Uterus (tissue), 4 donors: Measurements from ENCODE around the gene LDLRAD4. TPM values are rescaled to one million over a fixed set of nuclear protein-coding genes. Genes with fewer than 3 reads are reported as not detected.

ENCODE experiments used
- DNase-seq, 2 donors: peaks; one replicate each; pipeline ENCODE4 v3.0.0-alpha.2; 2019 to 2020
- H3K27ac ChIP-seq, 2 donors: fragments of 200-600 bp; sonication (generic); 1 replicate in 1 of 2; 2 replicates in 1 of 2; pipeline ENCODE4 v1.5.1; 2016 to 2018
- H3K27me3 ChIP-seq, 2 donors: fragments of 200-600 bp; sonication (generic); one replicate each; pipeline ENCODE4 v1.5.1; 2018 to 2019; ENCODE audit warnings: control low read depth in 1 of 2
- H3K36me3 ChIP-seq, 2 donors: fragments of 200-600 bp; sonication (generic); one replicate each; pipeline ENCODE4 v1.5.1; 2019; ENCODE audit warnings: control low read depth in 1 of 2
- H3K4me1 ChIP-seq, 2 donors: fragments of 200-600 bp; sonication (generic); one replicate each; pipeline ENCODE4 v1.5.1; 2018 to 2019; ENCODE audit warnings: control low read depth in 1 of 2
- H3K4me3 ChIP-seq, 2 donors: fragments of 200-600 bp; sonication (generic); 1 replicate in 1 of 2; 2 replicates in 1 of 2; pipeline ENCODE4 v1.5.1; 2018 to 2019; ENCODE audit warnings: mild to moderate bottlenecking in 1 of 2
- H3K9me3 ChIP-seq, 2 donors: fragments of 200-600 bp; sonication (generic); one replicate each; pipeline ENCODE4 v1.5.1; 2019; ENCODE audit warnings: control low read depth in 1 of 2
- CTCF ChIP-seq, 4 experiments: fragments of 200-600 bp in 2 of 4; fragments of 450-650 bp in 2 of 4; sonication (generic) in 2 of 4; IDR thresholded peaks; one replicate each; pipeline ENCODE4 v1.5.1; 2016 to 2019; ENCODE audit warnings: antibody characterized with exemption in 4 of 4, mild to moderate bottlenecking in 2 of 4, moderate library complexity in 1 of 4
- POLR2A ChIP-seq, 2 donors: fragments of 450-650 bp; IDR thresholded peaks; one replicate each; pipeline ENCODE4 v1.6.1; 2016; ENCODE audit warnings: antibody characterized with exemption in 2 of 2, mild to moderate bottlenecking in 1 of 2, moderate library complexity in 1 of 2
- intact Hi-C: fragments of 100-400 bp; cut with DNase I; formaldehyde crosslinking; loops from one replicate; pipeline ENCODE4 v1.15.1; 2023; ENCODE audit warnings: low total_unique reads
- total RNA-seq, 4 donors: library from RNA; depleted of rRNA in 3 of 4; stranded (reverse); fragments of >200 nt in 3 of 4; gene quantifications; one replicate each; pipeline versions ENCODE4 v1.1.0 to v1.2.4, GENCODE V29; 2014 to 2023
- donor health status: DM: yes; HTN: yes; CAD: no.

The LDLRAD4 gene
- total RNA-seq, 4 donors from 2014 or later: 23.8 to 82.2 (median 39.3) TPM

DNA sequence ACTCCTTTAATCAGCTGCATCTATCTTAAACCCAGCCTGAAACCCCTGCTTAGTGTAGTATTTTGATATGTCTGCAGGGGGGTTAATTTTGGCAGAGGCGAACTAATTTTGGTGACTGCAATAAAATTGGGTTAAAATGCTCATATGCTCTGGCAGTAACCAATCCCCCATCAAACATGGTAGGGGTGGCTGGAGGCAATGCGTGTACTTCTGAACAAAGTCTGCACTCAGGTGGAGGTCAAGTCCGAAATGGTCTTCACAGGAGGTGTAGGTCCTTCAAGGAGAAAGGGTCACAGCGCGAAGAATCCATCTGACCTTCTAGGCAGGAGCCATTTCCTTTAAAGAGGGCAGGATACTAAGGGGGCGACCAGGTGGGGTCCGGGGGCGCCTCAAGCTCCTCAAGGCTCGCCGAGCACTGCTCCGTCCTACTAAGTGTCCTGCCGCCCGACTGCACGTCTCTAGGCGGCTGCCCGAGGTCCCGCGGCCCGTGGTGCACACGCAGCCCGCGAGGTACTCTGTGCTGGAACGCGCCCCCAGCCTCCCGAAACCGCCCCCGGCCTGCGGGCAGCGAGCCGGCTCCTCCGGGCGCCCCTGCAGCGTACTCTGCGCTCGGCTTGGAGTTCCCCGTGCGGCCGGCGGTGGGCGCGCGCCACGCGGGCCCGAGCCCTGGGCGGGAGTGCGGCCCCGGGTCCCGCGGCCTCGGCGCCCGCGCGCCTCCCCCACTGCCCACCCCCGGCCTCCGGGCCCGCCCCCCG, 1.7 kb upstream of the LDLRAD4 start:
- DNase-seq: peak; percentile 39 to 61
- intact Hi-C loops: loop anchor here (10.0 kb wide), 1 partner anchor 318 kb away; no protein-coding TSS in a partner anchor
- no peaks in the 10 kb centered on the region for H3K27me3 ChIP-seq
- H3K4me1 ChIP-seq: peaks cover 4 to 6% of the 10 kb centered on the region in 2 donors
- no peaks in the 10 kb centered on the region for H3K9me3 ChIP-seq
- H3K36me3 ChIP-seq: no peaks in the 10 kb centered on the region
- peak overlapping the region; percentile 85 to 86 for H3K27ac ChIP-seq
- TF ChIP-seq CTCF (IDR thresholded peaks at IDR 0.05) (peak in 3 of 4 experiments; percentile 53 to 71 (median 61)), POLR2A (IDR thresholded peaks at IDR 0.05) (no peak)
- H3K4me3 ChIP-seq: peak overlapping the region; percentile 60 to 67

DNA sequence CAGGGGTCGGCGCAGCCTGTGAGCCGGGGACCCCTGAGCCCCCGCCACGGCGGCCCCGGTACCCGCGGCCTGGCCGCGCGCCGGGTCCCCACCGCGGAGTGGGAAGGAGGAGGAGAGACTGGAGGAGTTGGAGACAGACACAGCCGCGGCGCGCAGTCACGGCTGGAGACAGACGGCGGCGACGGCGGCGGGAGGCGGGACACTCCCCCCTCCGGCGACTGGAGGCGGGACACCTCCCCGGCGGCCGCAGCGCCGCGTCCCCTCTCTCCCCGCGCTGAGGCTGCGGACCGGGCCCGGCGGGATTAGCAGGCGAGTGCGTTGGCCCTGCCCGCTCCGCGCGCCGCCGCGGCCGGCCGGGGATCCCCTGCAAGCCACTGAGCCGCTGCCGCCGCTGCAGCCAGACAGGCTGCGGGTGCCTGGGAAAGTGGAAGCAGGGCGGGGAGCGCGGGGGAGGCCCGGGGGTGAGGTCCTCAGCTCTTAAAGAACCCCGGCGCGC, 1.0 kb upstream of the LDLRAD4 start:
- intact Hi-C loops: loop anchor here (10.0 kb wide), 1 partner anchor 317 kb away; no protein-coding TSS in a partner anchor
- Histone ChIP-seq H3K27ac (peak overlapping the region; percentile 85 to 86), H3K4me1 (peaks cover 4 to 6% of the 10 kb centered on the region in 2 donors), H3K4me3 (peak overlapping the region; percentile 60 to 67), H3K27me3 (no peaks in the 10 kb centered on the region), H3K36me3 (no peaks in the 10 kb centered on the region), H3K9me3 (no peaks in the 10 kb centered on the region)
- TF ChIP-seq POLR2A (IDR thresholded peaks at IDR 0.05) (peak in 1 of 2 donors; percentile 29), CTCF (IDR thresholded peaks at IDR 0.05) (no peak)
- peak; percentile 49 to 60 for DNase-seq

- no peaks in the 10 kb centered on the region for H3K9me3 ChIP-seq
- peak; percentile 43 to 51 for DNase-seq
- peaks cover 6 to 7% of the 10 kb centered on the region in 2 donors for H3K4me1 ChIP-seq
- intact Hi-C loops: loop anchor here (10.0 kb wide), 1 partner anchor 317 kb away; no protein-coding TSS in a partner anchor
- TF ChIP-seq CTCF (IDR thresholded peaks at IDR 0.05) (no peak), POLR2A (IDR thresholded peaks at IDR 0.05) (no peak)
- H3K27me3 ChIP-seq: no peaks in the 10 kb centered on the region
- peak overlapping the region; percentile 85 to 86 for H3K27ac ChIP-seq
- no peaks in the 10 kb centered on the region for H3K36me3 ChIP-seq
- peak overlapping the region; percentile 60 to 67 for H3K4me3 ChIP-seq
Observed at GRCh38 chr18:13217971-13218367, 591 bp upstream of the LDLRAD4 start.

GRCh38 chr18:13218997-13219396, 437 bp downstream of the LDLRAD4 start:
- H3K4me3 ChIP-seq: peak overlapping the region; percentile 60 to 67
- H3K9me3 ChIP-seq: no peaks in the 10 kb centered on the region
- H3K27ac ChIP-seq: peak overlapping the region; percentile 85 to 86
- no peak for DNase-seq
- H3K4me1 ChIP-seq: peaks cover 16 to 17% of the 10 kb centered on the region in 2 donors
- H3K36me3 ChIP-seq: no peaks in the 10 kb centered on the region
- TF ChIP-seq POLR2A (IDR thresholded peaks at IDR 0.05) (no peak), CTCF (IDR thresholded peaks at IDR 0.05) (no peak)
- H3K27me3 ChIP-seq: no peaks in the 10 kb centered on the region
- intact Hi-C loops: loop anchor here (10.0 kb wide), 1 partner anchor 316 kb away; no protein-coding TSS in a partner anchor
